B cell (primary cell): ENCODE data around the gene SMURF1. TPM values are rescaled to one million over a fixed set of nuclear protein-coding genes. Genes with fewer than 3 reads are reported as not detected.

Experiments used
- ATAC-seq: fragments of 200-7000 bp; cut with Tn5 transposase; one replicate; pipeline ENCODE4 v1.10.0; 2021; ENCODE audit warnings: low read depth, mild to moderate bottlenecking, moderate number of reproducible peaks, moderate library complexity
- CTCF ChIA-PET: fragments of 350-600 bp; sonication (Branson Sonifier 250); formaldehyde crosslinking; loops from one replicate; lab custom pipeline; 2021; ENCODE audit warnings: antibody characterized with exemption, inconsistent platforms; lab: Charles Lee
- POLR2A ChIA-PET: fragments of 350-600 bp; sonication (Branson Sonifier 250); formaldehyde crosslinking; loops from one replicate; lab custom pipeline; 2021; ENCODE audit warnings: antibody characterized with exemption; lab: Charles Lee
- DNase-seq: peaks from one replicate; pipeline ENCODE4 v3.0.0; 2013
- H2AFZ ChIP-seq: 2 replicates; pipeline ENCODE4 v1.6.1; 2012; ENCODE audit warnings: mild to moderate bottlenecking, low read depth, low read length; ENCODE audit not compliant: insufficient read depth, poor library complexity, severe bottlenecking
- H3K27ac ChIP-seq, 2 donors: 1 replicate in 1 of 2; 2 replicates in 1 of 2; pipeline ENCODE4 v1.5.1; 2012 to 2013; ENCODE audit warnings: low read length in 2 of 2, mild to moderate bottlenecking in 2 of 2, moderate library complexity in 1 of 2
- H3K27me3 ChIP-seq, 4 experiments: fragments of 200-600 bp in 1 of 4; sonication (generic) in 1 of 4; replicated peaks in 1 of 4; 1 replicate in 2 of 4; 2 replicates in 2 of 4; pipeline versions ENCODE4 v1.6.1 to v1.7.0; 2013 to 2016; ENCODE audit warnings: low read length in 3 of 4, mild to moderate bottlenecking in 2 of 4, mixed read lengths in 1 of 4, moderate library complexity in 1 of 4; ENCODE audit not compliant: insufficient read depth in 4 of 4, control insufficient read depth in 3 of 4; ENCODE audit errors: control extremely low read depth in 1 of 4
- H3K36me3 ChIP-seq, 2 experiments: replicated peaks in 1 of 2; 1 replicate in 1 of 2; 2 replicates in 1 of 2; pipeline versions ENCODE4 v1.6.1 to v1.7.1; 2013; ENCODE audit warnings: low read length in 1 of 2; ENCODE audit not compliant: insufficient read depth in 2 of 2, control insufficient read depth in 1 of 2; ENCODE audit errors: control extremely low read depth in 1 of 2, extremely low read depth in 1 of 2
- H3K4me1 ChIP-seq, 2 donors: fragments of 200-600 bp in 1 of 2; sonication (generic) in 1 of 2; 1 replicate in 1 of 2; 2 replicates in 1 of 2; pipeline versions ENCODE4 v1.5.1 to v1.6.1; 2013 to 2017; ENCODE audit warnings: low read length in 2 of 2; ENCODE audit not compliant: control insufficient read depth in 2 of 2, insufficient read depth in 2 of 2
- H3K4me2 ChIP-seq: replicated peaks from 2 replicates; pipeline ENCODE3; 2012; ENCODE audit warnings: mild to moderate bottlenecking, low read depth, low read length; ENCODE audit not compliant: poor library complexity, severe bottlenecking
- H3K4me3 ChIP-seq, 5 experiments: fragments of 200-600 bp in 1 of 5; sonication (generic) in 1 of 5; 1 replicate in 3 of 5; 2 replicates in 2 of 5; pipeline versions ENCODE4 v1.5.1 to v1.7.0; 2011 to 2016; ENCODE audit warnings: low read length in 4 of 5, mild to moderate bottlenecking in 4 of 5, low read depth in 2 of 5, control low read depth in 1 of 5, moderate library complexity in 1 of 5; ENCODE audit not compliant: insufficient read depth in 1 of 5; ENCODE audit errors: control extremely low read depth in 1 of 5, extremely low read depth in 1 of 5
- H3K79me2 ChIP-seq: fragments of 200-600 bp; sonication (generic); one replicate; pipeline ENCODE4 v1.6.0; 2016; ENCODE audit warnings: low read length; ENCODE audit not compliant: control insufficient read depth, insufficient read depth
- H3K9ac ChIP-seq: fragments of 200-600 bp; sonication (generic); 2 replicates; pipeline ENCODE4 v1.6.1; 2017; ENCODE audit warnings: mild to moderate bottlenecking, low read length, moderate library complexity
- H3K9me3 ChIP-seq, 3 donors: one replicate each; pipeline versions ENCODE4 v1.6.1 to v1.7.1; 2013; ENCODE audit warnings: low read length in 2 of 3; ENCODE audit not compliant: control insufficient read depth in 2 of 3, insufficient read depth in 1 of 3; ENCODE audit errors: control extremely low read depth in 1 of 3
- H4K20me1 ChIP-seq: 2 replicates; pipeline ENCODE4 v1.6.0; 2012; ENCODE audit warnings: mild to moderate bottlenecking, low read length; ENCODE audit not compliant: insufficient read depth, control insufficient read depth, poor library complexity, severe bottlenecking
- H3K27ac Mint-ChIP-seq: one replicate; pipeline ENCODE4 v1.8.0; 2021; ENCODE audit warnings: mixed read lengths
- H3K27me3 Mint-ChIP-seq: one replicate; pipeline ENCODE4 v1.8.0; 2021; ENCODE audit warnings: mixed read lengths
- H3K4me1 Mint-ChIP-seq: one replicate; pipeline ENCODE4 v1.8.0; 2021; ENCODE audit warnings: mixed read lengths
- H3K4me3 Mint-ChIP-seq: one replicate; pipeline ENCODE4 v1.8.0; 2021; ENCODE audit warnings: mixed read lengths
- H3K9me3 Mint-ChIP-seq: one replicate; pipeline ENCODE4 v1.8.0; 2022; ENCODE audit warnings: mixed read lengths; ENCODE audit not compliant: insufficient read depth
- EZH2 ChIP-seq: IDR thresholded peaks from 2 replicates; pipeline ENCODE4 v1.6.1; 2012; ENCODE audit warnings: borderline replicate concordance, low read depth, mild to moderate bottlenecking, moderate library complexity, low read length; ENCODE audit not compliant: insufficient read depth, poor library complexity, severe bottlenecking
- WGBS: methylation state at CpG from one replicate; pipeline ENCODE4 v1.1.5; 2013; ENCODE audit warnings: missing lambda C conversion rate; ENCODE audit not compliant: insufficient coverage; 5-methylcytosine and 5-hydroxymethylcytosine counted together
- intact Hi-C: fragments of 100-400 bp; cut with micrococcal nuclease; formaldehyde crosslinking; loops from one replicate; pipeline ENCODE4 v1.10.0; 2022
- polyA plus RNA-seq: library from polyadenylated mRNA; depleted of rRNA; stranded (reverse); fragments of >200 nt; gene quantifications from 2 replicates; pipeline ENCODE4 v1.2.3, GENCODE V29; 2012
- total RNA-seq, 2 donors: library from RNA; stranded (reverse); fragments of 120-200 nt in 1 of 2; gene quantifications; 1 replicate in 1 of 2; 2 replicates in 1 of 2; pipeline versions ENCODE4 v1.2.3 to v1.2.4, GENCODE V29; 2013 to 2022
- TF ChIP-seq, protein P1 (sequence below): fragments of 200-600 bp; IDR thresholded peaks from one replicate; pipeline ENCODE4 v1.8.0; 2022; ENCODE audit warnings: antibody characterized with exemption, mild to moderate bottlenecking

SMURF1 gene
- total and polyA plus RNA-seq, 2 donors (not counting 1 experiment from before 2014, with no cell fraction given) = 7.5 to 28.6 TPM

DNA sequence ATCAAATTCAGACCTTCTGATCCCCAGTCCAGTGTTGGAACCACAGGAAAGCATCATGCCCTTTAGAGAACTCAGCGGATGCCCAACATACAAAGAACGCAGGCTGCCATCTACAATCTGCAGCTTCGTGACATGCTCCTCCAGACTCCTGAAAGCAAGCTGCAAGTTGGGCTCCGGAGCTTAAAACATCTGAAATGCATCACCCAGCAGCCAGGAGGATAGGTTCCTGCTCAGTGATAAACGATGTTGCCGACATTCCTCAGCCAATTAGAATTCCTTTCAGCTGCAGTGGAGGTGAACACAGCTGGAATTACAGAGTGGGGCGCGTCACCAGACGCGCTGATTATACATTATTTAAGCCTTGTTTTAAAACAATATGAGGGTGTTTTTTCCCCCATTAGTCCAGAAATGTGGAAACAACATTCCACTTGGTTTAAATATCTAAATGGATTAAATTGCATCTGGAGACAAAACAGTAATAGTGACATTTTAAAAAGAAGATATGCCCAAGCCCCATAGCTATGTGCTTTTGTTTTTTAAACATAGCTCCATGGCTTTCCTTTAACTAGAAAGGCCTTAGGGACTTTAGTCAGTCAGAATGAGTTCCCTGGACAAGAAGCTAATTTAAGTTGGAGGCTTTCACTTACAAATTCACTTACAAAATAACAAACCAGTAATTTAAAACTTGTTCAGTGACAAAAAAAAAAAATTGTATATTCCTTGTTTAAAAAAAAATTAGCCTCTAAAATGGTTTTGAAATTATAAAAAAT is 6.3 kb downstream of the SMURF1 start:
- POLR2A ChIA-PET = interaction anchor here (0.6 kb wide), 1 partner anchor 9 kb away, joined by 4 read pairs; no protein-coding TSS in a partner anchor
- ATAC-seq (no peak), DNase-seq (no peak)
- CTCF ChIA-PET = interaction anchor here (1.5 kb wide), 1 partner anchor 11 kb away, joined by 3 read pairs; no protein-coding TSS in a partner anchor
- TF ChIP-seq, protein P1, sequence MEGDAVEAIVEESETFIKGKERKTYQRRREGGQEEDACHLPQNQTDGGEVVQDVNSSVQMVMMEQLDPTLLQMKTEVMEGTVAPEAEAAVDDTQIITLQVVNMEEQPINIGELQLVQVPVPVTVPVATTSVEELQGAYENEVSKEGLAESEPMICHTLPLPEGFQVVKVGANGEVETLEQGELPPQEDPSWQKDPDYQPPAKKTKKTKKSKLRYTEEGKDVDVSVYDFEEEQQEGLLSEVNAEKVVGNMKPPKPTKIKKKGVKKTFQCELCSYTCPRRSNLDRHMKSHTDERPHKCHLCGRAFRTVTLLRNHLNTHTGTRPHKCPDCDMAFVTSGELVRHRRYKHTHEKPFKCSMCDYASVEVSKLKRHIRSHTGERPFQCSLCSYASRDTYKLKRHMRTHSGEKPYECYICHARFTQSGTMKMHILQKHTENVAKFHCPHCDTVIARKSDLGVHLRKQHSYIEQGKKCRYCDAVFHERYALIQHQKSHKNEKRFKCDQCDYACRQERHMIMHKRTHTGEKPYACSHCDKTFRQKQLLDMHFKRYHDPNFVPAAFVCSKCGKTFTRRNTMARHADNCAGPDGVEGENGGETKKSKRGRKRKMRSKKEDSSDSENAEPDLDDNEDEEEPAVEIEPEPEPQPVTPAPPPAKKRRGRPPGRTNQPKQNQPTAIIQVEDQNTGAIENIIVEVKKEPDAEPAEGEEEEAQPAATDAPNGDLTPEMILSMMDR = no peak
- no peak for TF ChIP-seq EZH2
- Histone ChIP-seq H3K4me2 (no peak overlapping the region), H2AFZ (no peak overlapping the region), H3K27me3 (no peaks in the 10 kb centered on the region), H3K79me2 (peaks cover 80% of the 10 kb centered on the region), H3K4me1 (peaks cover 5 to 9% of the 10 kb centered on the region in 2 donors), H3K9ac (no peak overlapping the region), H4K20me1 (peaks cover 39% of the 10 kb centered on the region), H3K9me3 (peaks cover 0 to under 1% (median 0%) of the 10 kb centered on the region in 3 donors), H3K27ac (no peak overlapping the region), H3K36me3 (no peaks in the 10 kb centered on the region), H3K4me3 (no peak overlapping the region)
- peaks cover 67% of the 10 kb centered on the region for H3K4me1 Mint-ChIP-seq
- no peaks in the 10 kb centered on the region for H3K27me3 Mint-ChIP-seq
- H3K4me3 Mint-ChIP-seq = no peak overlapping the region
- 96% methylated on average over 6 of the region's 10 CpGs for WGBS
- intact Hi-C loops = no loop called here
- no peak overlapping the region for H3K27ac Mint-ChIP-seq
- H3K9me3 Mint-ChIP-seq = no peaks in the 10 kb centered on the region

DNA sequence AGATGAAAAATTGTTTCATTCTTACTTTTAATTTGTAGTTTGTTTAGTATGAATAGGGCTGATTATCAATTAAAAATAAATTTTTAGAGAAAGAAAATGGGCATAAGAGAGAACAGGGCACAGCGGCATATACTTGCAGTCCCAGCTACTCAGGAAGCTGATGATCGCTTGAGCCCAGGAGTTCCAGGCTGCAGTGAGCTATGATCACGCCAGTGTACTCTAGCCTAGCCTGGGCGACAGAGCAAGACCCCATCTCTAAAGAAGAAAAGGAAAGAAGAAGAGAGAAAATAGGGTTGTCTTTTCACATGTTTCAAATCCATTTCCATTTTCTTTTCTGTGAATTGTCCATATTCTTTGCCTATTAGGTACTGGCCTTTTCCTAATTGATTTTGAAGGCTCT is 8.0 kb downstream of the SMURF1 start:
- POLR2A ChIA-PET = no interaction called here

More for the DNA sequence above, 8.0 kb downstream of the SMURF1 start:
- no peak for ATAC-seq
- Mint-ChIP-seq H3K4me3 (no peak overlapping the region), H3K27me3 (no peaks in the 10 kb centered on the region), H3K9me3 (no peaks in the 10 kb centered on the region), H3K27ac (no peak overlapping the region), H3K4me1 (peaks cover 66% of the 10 kb centered on the region)
- 100% methylated on average over 2 of the region's 4 CpGs for WGBS
- Histone ChIP-seq H3K4me1 (peaks cover 0 to 5% of the 10 kb centered on the region in 2 donors), H3K4me3 (no peak overlapping the region), H3K27ac (no peak overlapping the region), H3K36me3 (no peaks in the 10 kb centered on the region), H3K79me2 (peaks cover 89% of the 10 kb centered on the region), H3K9ac (no peak overlapping the region), H2AFZ (no peak overlapping the region), H3K9me3 (no peaks in the 10 kb centered on the region), H4K20me1 (peaks cover 39% of the 10 kb centered on the region), H3K27me3 (no peaks in the 10 kb centered on the region), H3K4me2 (no peak overlapping the region)
- intact Hi-C loops = no loop called here
- no peak for DNase-seq
- CTCF ChIA-PET = interaction anchor here (0.9 to 1.5 kb wide), 2 partner anchors 9 to 13 kb away, joined by 3 read pairs; no protein-coding TSS in a partner anchor
- TF ChIP-seq, protein P1 = no peak
- no peak for TF ChIP-seq EZH2
